H1 (cell line): Measurements from ENCODE around the gene CCDC59. TPM values are rescaled to one million over a fixed set of nuclear protein-coding genes. Genes with fewer than 3 reads are reported as not detected.

Experiments
- CTCF ChIA-PET: fragments of 300-600 bp; sonication (Branson Sonifier 250); formaldehyde crosslinking; loops from one replicate; lab custom pipeline; 2021; ENCODE audit not compliant: partially characterized antibody; lab: Charles Lee
- POLR2A ChIA-PET: fragments of 300-600 bp; sonication (Branson Sonifier 250); formaldehyde crosslinking; loops from one replicate; lab custom pipeline; 2021; ENCODE audit warnings: inconsistent platforms; ENCODE audit not compliant: partially characterized antibody; lab: Charles Lee
- DNase-seq, 2 experiments: peaks; one replicate each; pipeline versions ENCODE4 v3.0.0 to v3.0.0-alpha.2; 2010 to 2022; ENCODE audit warnings: low spot score in 2 of 2, low read depth in 1 of 2, mixed read lengths in 1 of 2
- FAIRE-seq: peaks from 2 replicates; lab custom pipeline; 2011; peaks lifted over from hg19 to GRCh38; lab: Jason Lieb, UNC
- H2AFZ ChIP-seq: 2 replicates; pipeline ENCODE4 v1.8.1; 2012; ENCODE audit warnings: low read length, inconsistent platforms
- H2AK5ac ChIP-seq: 2 replicates; pipeline ENCODE4 v1.6.1; 2013; ENCODE audit warnings: low read depth, low read length
- H2BK120ac ChIP-seq: replicated peaks from 2 replicates; pipeline ENCODE3; 2013; ENCODE audit warnings: low read depth, low read length, inconsistent platforms
- H2BK12ac ChIP-seq: 2 replicates; pipeline ENCODE4 v1.6.1; 2013; ENCODE audit warnings: low read depth, low read length
- H2BK15ac ChIP-seq: 2 replicates; pipeline ENCODE4 v1.6.1; 2013; ENCODE audit warnings: low read length
- H2BK20ac ChIP-seq: 2 replicates; pipeline ENCODE4 v1.6.1; 2013; ENCODE audit warnings: low read length
- H2BK5ac ChIP-seq: 2 replicates; pipeline ENCODE4 v1.6.1; 2013; ENCODE audit warnings: low read depth, low read length
- H3K14ac ChIP-seq: 2 replicates; pipeline ENCODE4 v1.6.1; 2013; ENCODE audit warnings: inconsistent platforms; ENCODE audit not compliant: insufficient read length
- H3K18ac ChIP-seq: 2 replicates; pipeline ENCODE4 v1.6.1; 2013; ENCODE audit warnings: low read length; ENCODE audit errors: extremely low read depth
- H3K23ac ChIP-seq: 2 replicates; pipeline ENCODE4 v1.6.1; 2013; ENCODE audit warnings: inconsistent platforms; ENCODE audit not compliant: insufficient read length
- H3K23me2 ChIP-seq: 2 replicates; pipeline ENCODE4 v1.6.1; 2013; ENCODE audit warnings: low read depth, low read length
- H3K27ac ChIP-seq: 2 replicates; pipeline ENCODE4 v1.6.1; 2011; ENCODE audit warnings: low read depth, low read length, inconsistent platforms
- H3K27me3 ChIP-seq, 4 experiments: replicated peaks in 1 of 4; 1 replicate in 1 of 4; 2 replicates in 3 of 4; pipeline versions ENCODE4 v1.6.1 to v1.8.1; 2011 to 2013; ENCODE audit warnings: low read length in 3 of 4, mild to moderate bottlenecking in 3 of 4, inconsistent platforms in 2 of 4, mixed read lengths in 2 of 4, moderate library complexity in 1 of 4; ENCODE audit not compliant: control insufficient read depth in 3 of 4, insufficient read depth in 3 of 4; ENCODE audit errors: extremely low read depth in 1 of 4
- H3K36me3 ChIP-seq, 4 experiments: 2 replicates each; pipeline versions ENCODE4 v1.6.1 to v1.8.1; 2011 to 2013; ENCODE audit warnings: mild to moderate bottlenecking in 4 of 4, low read length in 3 of 4, moderate library complexity in 2 of 4, control low read depth in 1 of 4, inconsistent platforms in 1 of 4; ENCODE audit not compliant: insufficient read depth in 4 of 4, control insufficient read depth in 2 of 4
- H3K4ac ChIP-seq: replicated peaks from 2 replicates; pipeline ENCODE3; 2013; ENCODE audit warnings: low read length, low read depth, mixed read lengths, inconsistent platforms; ENCODE audit not compliant: insufficient read length
- H3K4me1 ChIP-seq, 4 experiments: replicated peaks in 1 of 4; 1 replicate in 1 of 4; 2 replicates in 3 of 4; pipeline versions ENCODE4 v1.6.1 to v1.8.1; 2011 to 2013; ENCODE audit warnings: low read length in 3 of 4, inconsistent platforms in 2 of 4, mixed read lengths in 1 of 4; ENCODE audit not compliant: insufficient read depth in 4 of 4, control insufficient read depth in 3 of 4
- H3K4me2 ChIP-seq, 2 experiments: 2 replicates each; pipeline versions ENCODE4 v1.6.1 to v1.8.1; 2011 to 2013; ENCODE audit warnings: low read depth in 2 of 2, low read length in 2 of 2, control low read depth in 1 of 2, inconsistent platforms in 1 of 2, mild to moderate bottlenecking in 1 of 2; ENCODE audit not compliant: insufficient read depth in 1 of 2
- H3K4me3 ChIP-seq, 4 experiments: fragments of 200-600, 300-600 bp in 1 of 4; sonication (generic), shearing (Covaris generic), sonication (Bioruptor Twin) in 1 of 4; 2 replicates each; pipeline versions ENCODE4 v1.5.1 to v1.8.1; 2011 to 2016; ENCODE audit warnings: low read length in 4 of 4, low read depth in 3 of 4, control low read depth in 2 of 4, inconsistent platforms in 2 of 4, mild to moderate bottlenecking in 2 of 4, mixed read lengths in 1 of 4, moderate library complexity in 1 of 4; ENCODE audit not compliant: insufficient read depth in 2 of 4; ENCODE audit errors: extremely low read depth in 1 of 4
- H3K56ac ChIP-seq: replicated peaks from 2 replicates; pipeline ENCODE3; 2013; ENCODE audit warnings: low read depth, mild to moderate bottlenecking, mixed read lengths, low read length, inconsistent platforms; ENCODE audit not compliant: insufficient read length
- H3K79me1 ChIP-seq: 2 replicates; pipeline ENCODE4 v1.6.1; 2013; ENCODE audit warnings: low read depth, low read length, control low read depth
- H3K79me2 ChIP-seq, 2 experiments: 2 replicates each; pipeline versions ENCODE4 v1.6.1 to v1.8.1; 2012 to 2013; ENCODE audit warnings: low read length in 2 of 2, mild to moderate bottlenecking in 2 of 2, inconsistent platforms in 1 of 2; ENCODE audit not compliant: insufficient read depth in 2 of 2, control insufficient read depth in 1 of 2
- H3K9ac ChIP-seq, 4 experiments: replicated peaks in 1 of 4; 1 replicate in 1 of 4; 2 replicates in 3 of 4; pipeline versions ENCODE4 v1.6.1 to v1.8.1; 2011 to 2013; ENCODE audit warnings: low read depth in 3 of 4, low read length in 3 of 4, control low read depth in 2 of 4, mild to moderate bottlenecking in 2 of 4, moderate library complexity in 2 of 4, inconsistent platforms in 1 of 4; ENCODE audit errors: extremely low read depth in 1 of 4
- H3K9me3 ChIP-seq, 2 experiments: 2 replicates each; pipeline versions ENCODE4 v1.6.1 to v1.8.1; 2012 to 2013; ENCODE audit warnings: mild to moderate bottlenecking in 2 of 2, moderate library complexity in 2 of 2, control low read depth in 1 of 2, inconsistent platforms in 1 of 2, low read depth in 1 of 2, low read length in 1 of 2, mixed read lengths in 1 of 2; ENCODE audit not compliant: insufficient read depth in 2 of 2
- H4K20me1 ChIP-seq, 2 experiments: replicated peaks in 1 of 2; 2 replicates each; pipeline versions ENCODE3 to v1.8.1; 2011 to 2013; ENCODE audit warnings: inconsistent platforms in 2 of 2, low read length in 2 of 2, mild to moderate bottlenecking in 1 of 2; ENCODE audit not compliant: insufficient read depth in 2 of 2, control insufficient read depth in 1 of 2
- H4K5ac ChIP-seq: 2 replicates; pipeline ENCODE4 v1.6.1; 2013; ENCODE audit warnings: low read length, low read depth, mixed read lengths, inconsistent platforms; ENCODE audit not compliant: insufficient read length
- H4K8ac ChIP-seq: 2 replicates; pipeline ENCODE4 v1.8.0; 2013; ENCODE audit warnings: mild to moderate bottlenecking, moderate library complexity, low read length, inconsistent platforms; ENCODE audit not compliant: insufficient read depth; ENCODE audit errors: extremely low read depth
- H4K91ac ChIP-seq: replicated peaks from 2 replicates; pipeline ENCODE3; 2013; ENCODE audit warnings: low read length, mixed read lengths, inconsistent platforms; ENCODE audit not compliant: insufficient read length
- HDAC6 ChIP-seq: IDR thresholded peaks from one replicate; pipeline ENCODE4 v1.7.1; 2012; ENCODE audit warnings: low read depth, mild to moderate bottlenecking, inconsistent platforms, low read length, moderate library complexity
- JUN ChIP-seq: IDR thresholded peaks from 2 replicates; pipeline ENCODE4 v1.6.1; 2011; ENCODE audit warnings: low read depth, mild to moderate bottlenecking, improper control_type of control experiment, low read length
- RAD21 ChIP-seq, 2 experiments: IDR thresholded peaks in 1 of 2; conservative IDR thresholded peaks in 1 of 2; 2 replicates each; pipeline ENCODE4 v1.6.1; 2011; ENCODE audit warnings: low read depth in 2 of 2, low read length in 2 of 2, improper control_type of control experiment in 1 of 2, inconsistent platforms in 1 of 2, mild to moderate bottlenecking in 1 of 2, moderate library complexity in 1 of 2
- TCF12 ChIP-seq: IDR thresholded peaks from 2 replicates; pipeline ENCODE4 v1.6.1; 2011; ENCODE audit warnings: low read depth, mild to moderate bottlenecking, low read length
- WGBS, 2 experiments: shearing (Covaris generic) in 1 of 2; methylation state at CpG; one replicate each; pipeline versions ENCODE4 v1.1.6 to v1.1.7; 2013 to 2015; ENCODE audit warnings: low lambda C conversion rate in 2 of 2, mixed read lengths in 2 of 2, inconsistent platforms in 1 of 2, low coverage in 1 of 2, missing lambda C conversion rate in 1 of 2; ENCODE audit not compliant: insufficient replicate concordance in 2 of 2, insufficient coverage in 1 of 2, insufficient read length in 1 of 2; ENCODE audit errors: extremely low coverage in 1 of 2, missing lambda C conversion rate in 1 of 2; 5-methylcytosine and 5-hydroxymethylcytosine counted together
- polyA plus RNA-seq, 7 experiments: library from polyadenylated mRNA; depleted of rRNA in 3 of 7; stranded (reverse) in 5 of 7; unstranded in 2 of 7; fragments of >200 nt in 5 of 7; fragments of 200-250 nt in 2 of 7; gene quantifications; 1 replicate in 5 of 7; 2 replicates in 1 of 7; 4 replicates in 1 of 7; pipeline versions ENCODE4 v1.2.1 to v1.2.3, GENCODE V29; 2011 to 2013; ENCODE audit warnings: missing spikeins in 2 of 7, mixed read lengths in 2 of 7
- total RNA-seq: library from RNA; stranded (reverse); fragmentation: NEBNext Ultra II Directional; extraction: Animal tissue kit (Norgen Biotek cat#: 25700); gene quantifications from 2 replicates; pipeline ENCODE4 v1.2.1, GENCODE V29; 2021
- TF ChIP-seq, protein P1 (sequence below), 3 experiments: IDR thresholded peaks; 1 replicate in 2 of 3; 2 replicates in 1 of 3; pipeline versions ENCODE4 v1.5.1 to v1.6.1; 2011; ENCODE audit warnings: low read length in 3 of 3, mild to moderate bottlenecking in 3 of 3, inconsistent platforms in 2 of 3, low read depth in 1 of 3, moderate library complexity in 1 of 3; ENCODE audit not compliant: insufficient read depth in 1 of 3; ENCODE audit errors: control extremely low read depth in 1 of 3

Gene CCDC59
- total and polyA plus RNA-seq, 2 of the 8 experiments (the other 6 are each of a cell fraction or from before 2014, with no cell fraction given): 11.6 to 54.0 TPM

DNA sequence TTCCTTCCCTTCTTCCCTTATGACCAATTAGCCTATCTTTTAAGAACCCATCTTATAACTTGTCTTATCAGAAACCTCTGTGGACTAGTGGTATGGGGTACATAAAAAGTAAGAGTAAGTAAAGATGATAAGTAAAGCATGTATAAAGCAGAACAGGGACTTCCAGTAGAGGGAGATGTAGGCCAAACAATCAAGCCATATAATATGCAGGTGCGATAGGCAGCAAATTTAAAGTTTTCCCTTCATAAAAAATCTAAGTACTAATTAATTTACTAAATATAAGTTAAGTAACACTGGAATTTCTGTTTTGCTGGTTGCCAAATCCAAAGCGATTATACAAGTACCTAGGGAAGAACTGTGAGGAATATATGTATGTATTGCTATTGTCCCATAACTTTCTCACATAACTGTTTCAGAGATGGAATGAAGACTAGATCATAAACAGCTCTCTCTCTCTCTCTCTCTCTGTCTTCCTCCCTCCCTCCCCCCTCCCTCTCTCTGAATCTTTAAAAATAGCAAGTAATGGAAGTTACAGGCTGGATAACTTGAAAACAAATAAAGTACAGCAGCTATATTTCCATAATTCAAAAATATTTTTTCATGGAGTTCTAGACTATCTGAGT is 25.9 kb upstream of the CCDC59 start:
- peaks cover 0 to 1% (median 0%) of the 10 kb centered on the region in 4 experiments; a peak in 1 of 7 replicates for H3K27me3 ChIP-seq
- DNase-seq: no peak
- H3K4me2 ChIP-seq: no peak overlapping the region
- H4K20me1 ChIP-seq: peaks cover 0 to 1% of the 10 kb centered on the region in 2 experiments
- CTCF ChIA-PET: interaction anchor here (0.5 to 1.7 kb wide), 7 partner anchors 8 to 249 kb away, joined by 3 to 6 read pairs (median 3); partner anchors contain the start of genes CCDC59 and METTL25
- H3K9ac ChIP-seq: no peak overlapping the region
- H2BK15ac ChIP-seq: no peak overlapping the region
- H3K79me1 ChIP-seq: no peaks in the 10 kb centered on the region
- no peaks in the 10 kb centered on the region for H3K9me3 ChIP-seq
- no peak overlapping the region for H3K18ac ChIP-seq
- no peak overlapping the region for H2BK5ac ChIP-seq
- no peaks in the 10 kb centered on the region for H3K79me2 ChIP-seq
- no peaks in the 10 kb centered on the region for H3K4me1 ChIP-seq
- H4K91ac ChIP-seq: no peak overlapping the region
- no peak overlapping the region for H3K4ac ChIP-seq
- no peak overlapping the region for H2BK120ac ChIP-seq
- H2AFZ ChIP-seq: no peak overlapping the region
- H2BK12ac ChIP-seq: no peak overlapping the region
- no peak overlapping the region for H3K4me3 ChIP-seq
- POLR2A ChIA-PET: no interaction called here
- no peak overlapping the region for H3K23ac ChIP-seq
- H2AK5ac ChIP-seq: no peak overlapping the region
- H4K8ac ChIP-seq: no peak overlapping the region
- H3K14ac ChIP-seq: no peak overlapping the region
- H3K23me2 ChIP-seq: no peaks in the 10 kb centered on the region
- H3K27ac ChIP-seq: no peak overlapping the region
- H4K5ac ChIP-seq: no peak overlapping the region
- H3K56ac ChIP-seq: no peak overlapping the region
- 78% methylated on average over 2 of the region's 2 CpGs; no CpG with 5 or more reads in 1 of the 2 experiments for WGBS, 2 experiments
- H3K36me3 ChIP-seq: no peaks in the 10 kb centered on the region
- no peak overlapping the region for H2BK20ac ChIP-seq
- FAIRE-seq: no peak
- TF ChIP-seq HDAC6: no peak
- TF ChIP-seq, protein P1, sequence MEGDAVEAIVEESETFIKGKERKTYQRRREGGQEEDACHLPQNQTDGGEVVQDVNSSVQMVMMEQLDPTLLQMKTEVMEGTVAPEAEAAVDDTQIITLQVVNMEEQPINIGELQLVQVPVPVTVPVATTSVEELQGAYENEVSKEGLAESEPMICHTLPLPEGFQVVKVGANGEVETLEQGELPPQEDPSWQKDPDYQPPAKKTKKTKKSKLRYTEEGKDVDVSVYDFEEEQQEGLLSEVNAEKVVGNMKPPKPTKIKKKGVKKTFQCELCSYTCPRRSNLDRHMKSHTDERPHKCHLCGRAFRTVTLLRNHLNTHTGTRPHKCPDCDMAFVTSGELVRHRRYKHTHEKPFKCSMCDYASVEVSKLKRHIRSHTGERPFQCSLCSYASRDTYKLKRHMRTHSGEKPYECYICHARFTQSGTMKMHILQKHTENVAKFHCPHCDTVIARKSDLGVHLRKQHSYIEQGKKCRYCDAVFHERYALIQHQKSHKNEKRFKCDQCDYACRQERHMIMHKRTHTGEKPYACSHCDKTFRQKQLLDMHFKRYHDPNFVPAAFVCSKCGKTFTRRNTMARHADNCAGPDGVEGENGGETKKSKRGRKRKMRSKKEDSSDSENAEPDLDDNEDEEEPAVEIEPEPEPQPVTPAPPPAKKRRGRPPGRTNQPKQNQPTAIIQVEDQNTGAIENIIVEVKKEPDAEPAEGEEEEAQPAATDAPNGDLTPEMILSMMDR (IDR thresholded peaks at IDR 0.05; ENCODE audit: control extremely low read depth in 1 of 3, insufficient read depth in 1 of 3, low read depth in 1 of 3, low read length in 3 of 3): peak in 2 of 3 experiments; percentile 10 to 36; a peak in 2 of 4 replicates
- peak; percentile 51 to 54 for TF ChIP-seq RAD21 (IDR thresholded peaks at IDR 0.05 in 1 of 2, conservative IDR thresholded peaks at IDR 0.05 in 1 of 2; ENCODE audit: low read depth in 2 of 2, low read length in 2 of 2)
- TF ChIP-seq TCF12: no peak
- TF ChIP-seq JUN: no peak
